HTR-8/SVneo (cell line): ENCODE results near the gene LIMS1.
"Not testable (repeated sequence)": the region's sequence is repeated elsewhere in the genome, so short reads cannot be mapped to it uniquely, and the experiment has no call there.

ENCODE experiments used
- DNase-seq: peaks from one replicate; pipeline ENCODE4 v3.0.0; 2011; ENCODE audit warnings: low spot score, mixed read lengths; ENCODE audit not compliant: insufficient read length
- FAIRE-seq: peaks from 2 replicates; lab custom pipeline; 2011; peaks lifted over from hg19 to GRCh38; lab: Jason Lieb, UNC

LIMS1 gene

GRCh38 chr2:108628936-108629335, 94.7 kb downstream of the LIMS1 start:
- DNase-seq (no peak), FAIRE-seq (no peak)

GRCh38 chr2:108629417-108629816, 95.1 kb downstream of the LIMS1 start:
- FAIRE-seq = no peak
- no peak for DNase-seq

- DNase-seq = no peak
These were observed 96.5 kb downstream of the LIMS1 start for GRCh38 chr2:108630567-108631405.

GRCh38 chr2:108632332-108633160, 98.3 kb downstream of the LIMS1 start:
- DNase-seq (no peak), FAIRE-seq (no peak)

More at GRCh38 chr2:108630567-108631405, 96.5 kb downstream of the LIMS1 start:
- no peak for FAIRE-seq

GRCh38 chr2:108633409-108633808, 99.1 kb downstream of the LIMS1 start:
- DNase-seq (no peak), FAIRE-seq (no peak)

GRCh38 chr2:108634011-108634410, 99.7 kb downstream of the LIMS1 start:
- DNase-seq = no peak

DNA sequence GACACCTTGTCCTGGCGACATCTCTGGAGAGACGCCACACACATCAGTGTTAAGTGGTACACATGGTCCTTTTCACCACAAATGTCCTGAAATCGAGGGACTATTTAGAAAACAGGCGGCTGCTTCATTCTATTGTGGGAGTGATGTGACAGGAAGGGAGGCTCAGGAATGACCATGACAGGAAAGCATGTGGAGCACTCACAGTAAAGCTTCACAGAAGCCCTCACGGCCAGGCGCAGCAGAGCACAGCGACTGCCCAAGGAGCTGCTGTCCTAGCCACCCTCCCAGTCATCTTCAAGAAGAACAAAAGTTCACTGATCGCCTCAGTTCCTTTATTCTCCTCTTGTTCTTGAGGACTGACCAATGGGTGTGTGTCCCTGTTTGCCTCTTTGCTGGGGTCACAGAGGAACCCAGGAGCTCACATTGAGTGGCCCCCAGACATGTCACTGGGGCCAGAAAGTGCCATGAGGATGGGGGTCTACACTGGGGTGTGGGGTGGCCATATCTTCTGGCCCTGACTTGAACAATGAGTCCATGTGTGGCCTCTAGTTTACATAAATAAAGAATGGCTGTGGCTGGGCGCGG, 100.4 kb downstream of the LIMS1 start:
- FAIRE-seq = no peak
- no peak for DNase-seq

More at GRCh38 chr2:108634011-108634410, 99.7 kb downstream of the LIMS1 start:
- no peak for FAIRE-seq

DNA sequence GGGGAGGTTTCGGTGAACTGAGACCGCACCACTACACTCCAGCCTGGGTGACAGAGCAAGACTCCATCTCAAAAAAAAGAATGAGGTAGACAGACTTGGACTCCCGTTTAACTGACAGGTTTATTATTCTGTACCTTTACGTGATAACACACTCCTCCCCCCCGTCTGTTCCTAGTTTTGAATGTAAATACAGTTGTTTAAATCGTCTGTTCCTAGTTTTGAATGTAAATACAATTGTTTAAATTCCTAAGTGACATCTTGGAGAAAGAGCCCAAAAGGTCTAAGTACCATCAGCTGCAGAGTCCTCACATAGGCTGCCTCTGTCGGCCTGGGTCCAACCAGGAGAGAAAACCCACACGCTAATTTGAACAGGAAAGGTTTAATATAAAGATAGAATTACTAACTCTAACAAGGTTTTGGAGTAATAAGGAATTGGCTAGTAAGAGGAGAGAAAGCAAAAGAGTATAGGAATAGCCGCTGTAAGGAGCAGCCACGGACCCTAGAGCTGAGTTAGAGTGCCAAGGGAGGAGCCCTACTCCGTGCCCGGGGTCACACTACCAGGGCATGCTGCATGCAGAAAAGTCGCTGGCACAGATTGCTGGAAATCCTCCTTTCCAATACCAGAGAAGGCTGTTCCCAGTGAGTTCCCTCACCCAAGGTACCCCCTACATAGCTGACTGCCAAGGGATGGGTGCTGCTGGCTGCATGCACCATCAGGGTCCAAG, 101.5 kb downstream of the LIMS1 start:
- FAIRE-seq (no peak), DNase-seq (no peak)

- DNase-seq (no peak), FAIRE-seq (no peak)
These were observed 103.0 kb downstream of the LIMS1 start for GRCh38 chr2:108637304-108637669.

GRCh38 chr2:108640731-108641130, 106.5 kb downstream of the LIMS1 start:
- FAIRE-seq = no peak
- peak; percentile 54 for DNase-seq

GRCh38 chr2:108641756-108642155, 107.5 kb downstream of the LIMS1 start:
- FAIRE-seq (no peak), DNase-seq (no peak)

GRCh38 chr2:108643261-108643849, 109.1 kb downstream of the LIMS1 start:
- no peak for DNase-seq
- no peak for FAIRE-seq

DNA sequence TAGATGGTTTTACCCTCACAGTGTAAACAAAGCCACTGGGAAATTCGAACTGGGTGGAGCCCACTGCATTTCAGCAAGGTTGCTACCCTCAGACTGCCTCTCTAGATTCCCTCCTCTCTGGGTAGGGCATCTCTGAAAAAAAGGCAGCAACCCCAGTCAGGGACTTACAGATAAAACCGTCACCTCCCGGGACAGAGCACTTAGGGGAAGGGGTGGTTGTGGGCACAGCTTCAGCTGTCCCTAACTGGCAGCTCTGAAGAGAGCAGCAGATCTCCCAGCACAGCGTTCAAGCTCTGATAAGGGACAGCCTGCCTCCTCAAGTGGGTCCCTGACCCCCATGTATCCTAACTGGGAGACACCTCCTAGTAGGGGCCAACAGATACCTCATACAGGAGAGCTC, 109.6 kb downstream of the LIMS1 start:
- DNase-seq, FAIRE-seq: not testable (repeated sequence)

GRCh38 chr2:108644446-108644845, 110.2 kb downstream of the LIMS1 start:
- not testable (repeated sequence) for FAIRE-seq, DNase-seq

- not testable (repeated sequence) for FAIRE-seq, DNase-seq
These were observed 114.5 kb downstream of the LIMS1 start for GRCh38 chr2:108648796-108649195.

GRCh38 chr2:108650465-108650864, 116.2 kb downstream of the LIMS1 start:
- not testable (repeated sequence) for DNase-seq, FAIRE-seq

GRCh38 chr2:108651468-108651867, 117.2 kb downstream of the LIMS1 start:
- not testable (repeated sequence) for DNase-seq, FAIRE-seq

- not testable (repeated sequence) for FAIRE-seq, DNase-seq
These were observed 118.1 kb downstream of the LIMS1 start for GRCh38 chr2:108652187-108652931.

DNA sequence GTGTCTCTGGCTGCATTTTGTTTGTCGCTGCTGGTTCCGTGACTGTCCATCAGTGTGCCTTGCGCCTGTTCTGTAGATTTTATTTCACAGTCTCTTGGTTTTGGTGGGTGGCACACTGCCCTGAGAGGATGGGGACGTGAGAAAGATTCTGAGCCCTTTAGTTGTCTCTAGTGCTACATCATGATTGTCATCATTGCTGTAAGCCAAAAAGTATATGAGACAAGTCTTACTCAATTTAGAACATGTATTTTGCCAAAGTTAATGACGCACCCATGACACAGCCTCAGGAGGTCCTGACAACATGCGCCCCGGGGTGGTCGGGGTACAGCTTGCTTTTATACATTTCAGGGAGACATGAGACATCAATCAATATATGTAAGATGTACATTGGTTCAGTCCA, 119.2 kb downstream of the LIMS1 start:
- not testable (repeated sequence) for DNase-seq, FAIRE-seq
